Measurements from ENCODE around the gene IDI2. TPM values are rescaled to one million over a fixed set of nuclear protein-coding genes. Genes with fewer than 3 reads are reported as not detected.
"Not testable (repeated sequence)": the region's sequence is repeated elsewhere in the genome, so short reads cannot be mapped to it uniquely, and the experiment has no call there.

The IDI2 gene
- polyA plus RNA-seq (2013, experiment 1 of 2; ENCODE audit: insufficient read length): not detected
- not detected for polyA plus RNA-seq (2013, experiment 2 of 2; ENCODE audit: insufficient read length)

DNA sequence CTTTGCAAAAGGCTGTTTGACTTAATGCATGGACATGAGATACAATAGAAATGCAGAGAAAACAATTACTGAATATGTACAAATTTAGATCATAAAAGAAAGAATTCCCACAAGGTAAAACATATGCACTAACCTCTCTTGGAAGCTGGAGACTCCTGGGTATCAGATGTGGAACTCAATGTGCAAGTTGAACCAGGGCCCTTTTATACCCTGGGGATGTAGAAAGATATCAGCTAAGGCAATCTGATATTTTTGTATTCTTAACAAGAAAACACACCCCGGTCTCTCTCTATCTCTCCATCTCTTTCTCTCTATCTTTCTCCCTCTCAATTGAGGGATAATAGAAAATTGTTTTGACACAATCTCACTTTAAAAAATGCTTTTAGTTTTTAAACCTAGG lies at the start of gene IDI2:
Gene IDI2, minus strand, starts transcription at position 177 of the 400 bp plus-strand sequence. CDS start 1,136 bp downstream, outside the sequence.
- no peak for DNase-seq

GRCh38 chr10:1074748-1075308 lies 49.2 kb upstream of the IDI2 start:
- no peak for DNase-seq

DNA sequence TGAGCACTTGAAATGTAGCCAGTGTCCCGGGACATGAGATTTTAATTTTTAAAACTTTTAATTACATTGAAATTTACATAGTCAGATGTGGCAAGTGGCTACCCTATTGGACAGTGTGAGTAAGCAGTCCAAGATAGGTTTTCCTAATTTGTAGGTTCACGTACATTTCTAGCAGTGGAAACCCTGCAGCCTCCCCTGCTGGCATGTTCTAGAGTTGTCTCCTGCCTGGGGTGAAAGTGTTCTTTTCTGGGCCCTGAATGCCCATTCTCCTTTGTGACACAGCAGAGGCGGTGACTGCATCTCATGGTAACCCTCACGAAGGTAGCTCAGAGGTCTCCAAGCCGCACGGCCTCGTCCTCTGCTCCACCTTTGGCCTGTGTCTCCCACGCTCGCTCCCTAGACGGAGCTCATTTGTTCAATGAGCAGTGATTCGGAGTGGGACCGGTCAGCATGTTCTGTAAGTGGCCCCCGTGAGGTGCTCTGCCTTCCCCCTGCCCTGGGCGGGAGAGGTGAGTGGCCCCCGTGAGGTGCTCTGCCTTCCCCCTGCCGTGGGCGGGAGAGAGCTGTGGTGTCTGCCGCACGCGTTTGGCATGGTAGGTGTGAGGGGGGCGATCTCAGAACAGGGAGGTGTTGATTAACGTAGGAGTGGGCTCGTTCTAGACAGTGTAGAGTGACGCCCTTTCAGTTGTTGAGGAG lies 48.5 kb upstream of the IDI2 start:
- DNase-seq: no peak

DNA sequence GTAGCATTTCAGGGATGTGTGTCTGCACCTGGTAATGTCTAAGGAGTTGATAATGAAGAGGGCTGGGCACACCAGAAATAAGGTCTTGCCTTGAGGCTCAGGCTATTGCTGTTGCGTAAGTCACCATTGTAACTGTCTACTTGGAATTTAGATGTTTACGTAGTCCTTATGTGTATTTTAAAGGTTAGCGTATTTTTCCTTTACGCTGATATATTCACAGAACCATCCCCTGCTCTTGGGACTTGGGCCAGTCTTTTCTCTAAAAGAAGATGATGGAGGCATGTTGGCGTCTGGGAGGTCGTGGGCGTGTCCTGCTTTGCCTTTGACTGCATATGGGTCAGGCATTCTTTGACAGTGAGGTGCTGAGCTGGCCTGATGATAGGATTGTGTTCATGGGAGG lies 45.3 kb upstream of the IDI2 start:
- no peak for DNase-seq

DNA sequence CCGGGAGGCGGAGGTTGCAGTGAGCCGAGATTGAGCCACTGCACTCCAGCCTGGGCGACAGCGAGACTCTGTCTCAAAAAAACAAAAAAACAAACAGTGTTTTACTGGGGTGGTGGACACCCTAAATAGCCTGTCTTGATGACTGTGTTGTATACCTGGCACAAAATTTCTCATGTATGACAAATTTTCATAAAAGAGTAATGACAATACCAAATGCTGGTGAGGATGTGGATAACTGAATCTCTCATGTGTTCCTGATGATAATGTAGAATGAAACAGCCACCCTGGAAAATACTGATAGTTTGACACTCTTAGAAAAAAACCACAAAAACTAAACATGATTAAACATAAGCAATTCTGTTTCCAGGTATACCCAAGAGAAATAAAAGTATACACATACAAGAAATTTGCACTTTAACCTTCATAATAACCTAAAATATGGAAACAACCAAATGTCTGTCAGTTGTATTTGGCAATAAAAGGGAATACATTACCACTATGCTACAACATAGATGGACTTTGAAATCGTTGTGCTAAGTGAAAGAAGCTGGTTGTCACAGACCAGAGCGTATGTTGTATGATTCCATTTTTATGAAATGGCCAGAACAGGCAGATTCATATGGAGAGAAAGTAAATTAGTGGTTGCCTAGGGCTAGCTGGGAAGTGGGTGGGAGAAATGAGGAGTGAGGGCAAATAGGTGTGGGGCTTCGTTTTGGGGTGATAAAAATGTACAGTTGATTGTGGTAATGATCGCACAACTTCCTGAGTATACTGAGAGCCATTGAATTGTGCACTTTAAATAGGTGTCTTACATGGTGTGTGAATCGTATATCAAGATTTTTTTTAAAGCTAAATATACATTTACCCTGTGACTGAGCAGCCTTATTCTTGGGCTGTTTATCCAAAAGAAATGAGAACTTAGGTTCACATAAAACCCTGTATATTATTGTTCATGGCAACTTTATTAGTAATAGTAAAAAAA lies 43.0 kb upstream of the IDI2 start:
- DNase-seq: no peak

GRCh38 chr10:1066734-1067133 lies 41.1 kb upstream of the IDI2 start:
- not testable (repeated sequence) for DNase-seq

- no peak for DNase-seq
Measured at GRCh38 chr10:1064964-1065247, 39.2 kb upstream of the IDI2 start.

GRCh38 chr10:1063232-1063865 lies 37.7 kb upstream of the IDI2 start:
- DNase-seq: no peak

GRCh38 chr10:1061930-1062774 lies 36.5 kb upstream of the IDI2 start:
- DNase-seq: peak; percentile 62

DNA sequence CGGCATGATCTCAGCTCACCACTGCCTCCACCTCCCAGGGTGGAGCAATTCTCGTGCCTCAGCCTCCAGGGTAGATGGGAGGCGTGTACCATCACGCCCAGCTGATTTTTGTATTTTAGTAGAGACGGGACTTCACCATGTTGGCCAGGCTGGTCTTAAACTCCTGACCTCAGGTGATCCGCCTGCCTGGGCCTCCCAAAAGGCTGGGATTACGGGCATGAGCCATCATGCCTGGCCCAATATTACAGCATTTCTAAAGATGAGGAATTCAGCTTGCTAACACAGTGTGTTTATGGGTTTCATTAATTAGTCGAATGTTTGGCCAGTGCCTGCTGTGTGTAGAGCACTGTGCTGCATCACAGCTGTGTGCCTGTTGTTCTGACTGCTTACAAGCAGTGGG lies 34.2 kb upstream of the IDI2 start:
- DNase-seq: no peak

DNA sequence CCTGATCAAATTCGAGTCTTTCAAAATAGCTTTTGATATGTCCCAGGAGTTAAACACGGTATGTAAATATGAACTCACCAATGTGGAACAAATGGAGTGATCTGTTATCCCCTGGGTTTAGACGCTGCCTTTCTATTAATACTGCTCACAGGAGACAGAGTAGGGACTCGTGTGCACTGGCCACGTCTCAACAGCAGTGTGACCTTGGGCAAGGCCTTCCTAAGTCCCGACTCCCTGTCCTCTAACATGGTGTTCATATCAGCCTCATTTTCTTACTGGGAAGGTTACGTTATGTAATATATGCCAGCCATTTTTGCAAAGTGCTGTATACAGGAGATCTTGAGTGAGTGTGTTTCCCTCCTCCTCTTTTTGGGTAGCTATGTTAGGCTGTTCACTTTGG lies 32.4 kb upstream of the IDI2 start:
- no peak for DNase-seq

- DNase-seq: no peak
Measured at GRCh38 chr10:1057106-1057657, 31.5 kb upstream of the IDI2 start.

- peak; percentile 84 for DNase-seq
Measured at GRCh38 chr10:1056326-1057105, 30.9 kb upstream of the IDI2 start, which contains the start of gene WDR37. Gene WDR37 (plus strand): TSS chr10:1056385. CDS start chr10:1072156, 15,771 bp downstream.

- DNase-seq: no peak
Measured at GRCh38 chr10:1054684-1055083, 29.0 kb upstream of the IDI2 start.

GRCh38 chr10:1050554-1050953 lies 24.9 kb upstream of the IDI2 start:
- DNase-seq: no peak

DNA sequence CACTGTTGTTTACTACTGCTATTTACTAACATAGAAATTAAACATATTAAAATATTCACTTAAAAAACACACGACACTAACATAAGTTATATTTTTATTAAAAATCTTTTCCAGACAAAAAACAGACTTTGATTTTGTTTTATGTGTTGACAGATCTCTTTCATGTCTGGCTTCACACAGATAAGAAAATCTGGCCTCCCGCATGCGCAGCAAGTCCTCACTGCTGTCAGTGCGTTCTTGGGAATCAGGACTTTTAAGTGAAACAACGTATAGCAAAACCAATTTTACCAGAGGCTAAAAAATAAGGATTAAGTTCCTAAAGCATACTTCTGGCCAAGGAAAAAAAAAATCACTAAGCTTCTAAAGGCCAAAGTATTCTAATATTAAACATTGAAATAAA lies 24.5 kb upstream of the IDI2 start:
- no peak for DNase-seq

DNA sequence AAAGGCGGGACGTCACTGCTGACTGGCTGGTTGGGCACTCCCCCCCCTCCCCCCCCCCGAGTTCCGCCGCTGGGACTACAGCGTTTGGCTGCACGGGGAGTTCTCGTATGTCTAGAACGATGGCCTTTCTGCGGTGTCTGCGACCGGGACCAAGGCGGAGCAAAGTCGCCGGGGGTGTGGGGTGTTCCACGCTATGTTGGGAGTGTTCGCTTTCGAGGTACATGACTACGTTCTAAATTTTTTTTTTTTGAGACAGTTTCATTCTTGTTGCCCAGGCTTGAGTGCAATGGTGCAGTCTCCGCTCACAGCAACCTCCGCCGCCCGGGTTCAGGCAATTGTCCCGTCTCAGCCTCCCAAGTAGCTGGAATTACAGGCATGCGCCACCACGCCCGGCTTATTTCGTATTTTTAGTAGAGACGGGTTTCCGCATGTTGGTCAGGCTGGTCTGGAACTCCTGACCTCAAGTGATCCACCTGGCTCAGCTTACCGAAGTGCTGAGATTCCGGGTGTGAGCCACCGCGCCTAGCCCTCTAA lies 23.8 kb upstream of the IDI2 start:
- DNase-seq: no peak

DNA sequence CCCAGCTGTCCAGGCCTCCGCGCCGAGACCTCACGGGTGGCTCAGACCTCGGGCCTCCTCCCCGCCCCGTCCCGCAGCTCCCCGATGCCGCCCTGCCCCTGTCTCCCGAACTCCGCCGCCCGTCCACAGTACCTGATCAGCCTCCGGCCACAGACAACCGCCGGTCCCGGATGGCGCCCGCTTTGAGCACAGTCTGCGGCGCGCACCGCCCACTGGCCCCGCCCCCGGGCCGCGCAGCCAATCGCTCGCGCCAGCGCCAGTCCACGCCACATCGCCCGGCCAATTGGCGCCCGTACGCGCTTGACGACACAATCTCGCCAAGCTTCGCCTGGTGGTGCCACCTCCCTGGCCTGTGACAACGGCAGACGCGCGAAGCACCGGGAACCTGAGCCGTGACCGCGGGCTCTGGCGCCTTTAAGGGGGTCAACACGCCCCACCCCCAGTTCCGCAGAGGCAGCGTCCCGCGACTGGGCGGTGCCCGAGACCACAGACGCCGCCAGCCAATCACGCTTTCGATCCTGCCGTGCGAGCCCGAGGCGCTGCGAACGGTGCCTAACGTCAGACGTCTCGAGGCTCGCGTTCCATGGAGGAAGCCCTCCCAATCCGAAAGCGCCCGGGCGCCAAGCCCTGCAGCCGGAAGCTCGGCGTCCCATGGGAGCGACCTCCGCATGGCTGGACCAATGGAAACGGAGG lies 23.2 kb upstream of the IDI2 start, which contains the start of gene IDI1:
Gene IDI1, minus strand, starts transcription at position 388 of the 693 bp plus-strand sequence. Its CDS starts 116 bp downstream, at position 272.
- DNase-seq: peak; percentile 99

- no peak for DNase-seq
Measured at GRCh38 chr10:1048349-1048731, 22.7 kb upstream of the IDI2 start.

DNA sequence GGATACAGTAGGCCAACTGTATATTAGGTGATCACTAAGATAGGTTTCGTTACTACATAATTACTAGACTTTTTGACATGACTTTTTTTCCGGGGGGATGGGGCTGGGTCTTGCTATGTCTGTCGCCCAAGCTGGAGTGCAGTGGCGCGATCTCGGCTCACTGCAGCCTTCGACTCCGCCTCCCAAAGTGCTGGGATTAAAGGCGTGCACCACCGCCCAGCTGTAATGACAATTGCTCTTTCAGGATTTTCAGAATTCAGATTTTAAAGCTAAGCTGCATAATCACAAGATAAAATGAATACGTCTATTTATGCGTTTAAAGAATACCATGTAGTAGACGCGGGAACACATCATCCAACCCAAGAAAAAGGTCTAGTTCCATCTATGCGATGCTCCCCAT lies 22.3 kb upstream of the IDI2 start:
- no peak for DNase-seq
